ENCODE measurements around the gene C4A. TPM values are rescaled to one million over a fixed set of nuclear protein-coding genes. Genes with fewer than 3 reads are reported as not detected.
A peak's percentile ranks its signal among the peaks of the same experiment; 100 is the strongest.

Gene C4A
- total RNA-seq, 1 donor from 2014 or later = 6.8 TPM

GRCh38 chr6:31952890-31953289 lies 29.0 kb upstream of the C4A start:
- Mint-ChIP-seq H3K4me3 (no peak overlapping the region), H3K27ac (peak overlapping the region; percentile 8), H3K4me1 (peaks cover 8% of the 10 kb centered on the region), H3K36me3 (ENCODE audit: low read depth) (peaks cover 57% of the 10 kb centered on the region), H3K9me3 (no peaks in the 10 kb centered on the region), H3K27me3 (no peaks in the 10 kb centered on the region)
- ChIA-PET CTCF (interaction anchor here (0.7 to 2.2 kb wide), 11 partner anchors 13 to 277 kb away, joined by 3 to 9 read pairs (median 4); partner anchors contain the start of genes DXO and LY6G5C), POLR2A (interaction anchor here (1.4 to 1.6 kb wide), 2 partner anchors 50 to 90 kb away, joined by 3 to 5 read pairs; partner anchors contain the start of gene NEU1)
- ATAC-seq (ENCODE audit: low read depth) = no peak
- intact Hi-C loops (cut with micrococcal nuclease) = loop anchor here (1.0 to 5.0 kb wide), 2 partner anchors 51 to 271 kb away; partner anchors contain the start of genes LY6G5C and ZBTB12
- no peak for TF ChIP-seq CTCF (IDR thresholded peaks at IDR 0.05)
- no peak for DNase-seq

DNA sequence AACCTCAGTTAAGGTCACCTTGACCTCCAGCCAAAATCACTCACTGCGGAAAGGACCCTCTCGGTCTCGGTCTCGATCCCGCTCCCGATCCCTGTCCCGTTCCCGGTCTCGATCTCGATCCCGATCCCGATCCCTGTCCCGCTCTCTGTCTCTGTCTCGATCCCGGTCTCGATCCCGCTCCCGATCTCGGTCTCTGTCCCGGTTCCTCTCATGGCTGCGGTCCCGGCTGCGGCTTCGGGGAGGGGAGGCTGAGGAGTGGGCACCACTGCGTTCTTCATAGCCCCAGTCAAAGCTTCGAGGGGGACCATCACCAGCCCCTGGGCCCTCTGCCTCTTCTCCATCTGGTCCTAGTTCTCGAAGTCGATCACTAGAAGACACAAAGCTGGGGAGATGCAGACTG lies 27.3 kb upstream of the C4A start:
- no peaks in the 10 kb centered on the region for H3K9me3 Mint-ChIP-seq
- H3K27me3 Mint-ChIP-seq = no peaks in the 10 kb centered on the region
- TF ChIP-seq CTCF (IDR thresholded peaks at IDR 0.05) = no peak
- no peak overlapping the region for H3K27ac Mint-ChIP-seq
- intact Hi-C loops (cut with micrococcal nuclease) = loop anchor here (5.0 kb wide), 1 partner anchor 272 kb away; the partner anchor contains the start of gene LY6G5C
- DNase-seq (no peak), ATAC-seq (ENCODE audit: low read depth) (no peak)
- CTCF ChIA-PET = no interaction called here
- H3K36me3 Mint-ChIP-seq (ENCODE audit: low read depth) = peaks cover 68% of the 10 kb centered on the region
- POLR2A ChIA-PET = no interaction called here
- H3K4me1 Mint-ChIP-seq = peaks cover 21% of the 10 kb centered on the region
- no peak overlapping the region for H3K4me3 Mint-ChIP-seq

DNA sequence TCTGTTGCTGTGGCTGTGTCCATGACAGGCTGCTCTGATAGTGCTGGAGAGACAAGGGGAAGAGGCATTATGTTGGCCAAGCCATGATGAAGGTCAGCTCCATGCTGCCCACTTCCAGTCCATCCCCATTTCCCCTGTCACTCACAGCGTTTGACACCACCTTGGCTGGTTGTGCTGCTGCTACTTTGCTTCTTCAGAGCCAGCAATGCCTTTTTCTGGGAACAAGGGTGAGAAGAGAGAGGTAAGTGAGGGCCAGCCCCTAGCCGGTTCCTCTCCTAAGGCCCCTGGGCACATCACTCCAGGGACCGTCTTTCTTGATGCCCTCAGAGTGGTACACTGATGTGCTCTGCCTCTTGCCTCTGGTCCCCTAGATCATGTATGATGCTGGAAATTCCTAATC lies 25.1 kb upstream of the C4A start:
- intact Hi-C loops (cut with micrococcal nuclease) = no loop called here

DNA sequence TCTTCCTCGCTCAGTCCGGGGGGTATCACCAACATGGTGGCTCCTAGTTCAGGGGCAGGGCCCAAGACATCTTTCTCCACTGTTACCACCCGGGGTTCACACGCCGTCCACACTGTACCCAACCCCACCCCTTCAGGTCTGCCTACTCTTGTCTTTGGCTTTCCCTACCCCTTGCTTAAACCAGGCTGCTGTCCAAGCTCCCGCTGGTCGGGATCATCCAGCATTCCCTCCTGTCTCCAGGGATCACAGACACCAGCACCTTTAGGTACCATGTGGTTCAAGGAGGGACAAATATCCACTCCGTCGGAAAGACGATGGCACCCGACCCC lies 23.5 kb upstream of the C4A start:
- intact Hi-C loops (cut with micrococcal nuclease) = loop anchor here (2.0 kb wide), 3 partner anchors 62 to 338 kb away; partner anchors contain the start of genes EHMT2, FKBPL and PRRC2A
- no peak for TF ChIP-seq CTCF (IDR thresholded peaks at IDR 0.05)
- peaks cover 33% of the 10 kb centered on the region for H3K4me1 Mint-ChIP-seq
- peak overlapping the region; percentile 95 for H3K4me3 Mint-ChIP-seq
- H3K27ac Mint-ChIP-seq = peak overlapping the region; percentile 94
- DNase-seq = no peak
- peaks cover 80% of the 10 kb centered on the region for H3K36me3 Mint-ChIP-seq (ENCODE audit: low read depth)
- no peaks in the 10 kb centered on the region for H3K27me3 Mint-ChIP-seq
- ChIA-PET CTCF (interaction anchor here (1.7 kb wide), 1 partner anchor 412 kb away, joined by 4 read pairs; the partner anchor contains the start of gene ATP6V1G2), POLR2A (interaction anchor here (0.6 to 4.3 kb wide), 16 partner anchors 12 to 1408 kb away, joined by 3 to 113 read pairs (median 5); partner anchors contain the start of genes ABHD16A, DXO, EHMT2 and GPSM3)
- no peak for ATAC-seq (ENCODE audit: low read depth)
- H3K9me3 Mint-ChIP-seq = no peaks in the 10 kb centered on the region

More for the DNA sequence above, 25.1 kb upstream of the C4A start:
- TF ChIP-seq CTCF (IDR thresholded peaks at IDR 0.05) = no peak
- H3K27me3 Mint-ChIP-seq = no peaks in the 10 kb centered on the region
- no peaks in the 10 kb centered on the region for H3K9me3 Mint-ChIP-seq
- ATAC-seq (ENCODE audit: low read depth) = no peak
- no peak for DNase-seq
- POLR2A ChIA-PET = interaction anchor here (4.3 kb wide), 1 partner anchor 14 kb away, joined by 113 read pairs; the partner anchor contains the start of gene DXO
- H3K27ac Mint-ChIP-seq = no peak overlapping the region
- peaks cover 80% of the 10 kb centered on the region for H3K36me3 Mint-ChIP-seq (ENCODE audit: low read depth)
- no peak overlapping the region for H3K4me3 Mint-ChIP-seq
- H3K4me1 Mint-ChIP-seq = peaks cover 31% of the 10 kb centered on the region
- CTCF ChIA-PET = no interaction called here
